GDM1 (cell line): ENCODE measurements around the gene FBXL7.

Experiments used
- DNase-seq: peaks from one replicate; lab custom pipeline; 2025; lab: John Stamatoyannopoulos, UW

The FBXL7 gene

GRCh38 chr5:15579193-15579990 lies 79.4 kb downstream of the FBXL7 start:
- DNase-seq = no peak

GRCh38 chr5:15584528-15584927 lies 84.5 kb downstream of the FBXL7 start:
- DNase-seq = no peak

- no peak for DNase-seq
These were observed 85.1 kb downstream of the FBXL7 start for GRCh38 chr5:15585128-15585527.

GRCh38 chr5:15585841-15586591 lies 86.0 kb downstream of the FBXL7 start:
- DNase-seq = no peak

GRCh38 chr5:15587916-15588315 lies 87.9 kb downstream of the FBXL7 start:
- DNase-seq = no peak

GRCh38 chr5:15592728-15593127 lies 92.7 kb downstream of the FBXL7 start:
- DNase-seq = no peak

- no peak for DNase-seq
These were observed 95.1 kb downstream of the FBXL7 start for GRCh38 chr5:15594977-15595568.

- DNase-seq = no peak
These were observed 95.9 kb downstream of the FBXL7 start for GRCh38 chr5:15595929-15596328.

GRCh38 chr5:15596936-15597335 lies 97.0 kb downstream of the FBXL7 start:
- no peak for DNase-seq

- no peak for DNase-seq
These were observed 97.8 kb downstream of the FBXL7 start for GRCh38 chr5:15597804-15598203.

GRCh38 chr5:15598294-15598902 lies 98.4 kb downstream of the FBXL7 start:
- no peak for DNase-seq

GRCh38 chr5:15600035-15600434 lies 100.1 kb downstream of the FBXL7 start:
- no peak for DNase-seq

- DNase-seq = no peak
These were observed 101.3 kb downstream of the FBXL7 start for GRCh38 chr5:15601274-15601673.

GRCh38 chr5:15601853-15602252 lies 101.9 kb downstream of the FBXL7 start:
- DNase-seq = no peak

GRCh38 chr5:15604986-15605385 lies 105.0 kb downstream of the FBXL7 start:
- DNase-seq = no peak

GRCh38 chr5:15606197-15606596 lies 106.2 kb downstream of the FBXL7 start:
- no peak for DNase-seq

- no peak for DNase-seq
These were observed 107.1 kb downstream of the FBXL7 start for GRCh38 chr5:15607076-15607475.

- DNase-seq = no peak
These were observed 109.2 kb downstream of the FBXL7 start for GRCh38 chr5:15609076-15609725.

- DNase-seq = no peak
These were observed 110.2 kb downstream of the FBXL7 start for GRCh38 chr5:15610216-15610615.

- no peak for DNase-seq
These were observed 111.0 kb downstream of the FBXL7 start for GRCh38 chr5:15611008-15611407.

- DNase-seq = no peak
These were observed 113.1 kb downstream of the FBXL7 start for GRCh38 chr5:15612915-15613635.
